Neural crest cell (in vitro differentiated cells): ENCODE data around the gene KCNJ10. TPM values are rescaled to one million over a fixed set of nuclear protein-coding genes. Genes with fewer than 3 reads are reported as not detected.

Experiments
- DNase-seq: peaks from one replicate; pipeline ENCODE4 v3.0.0; 2021; ENCODE audit warnings: low read depth, mixed read lengths, low spot score
- H3K27ac Mint-ChIP-seq: one replicate; pipeline ENCODE4 v1.8.0; 2021; ENCODE audit warnings: mild to moderate bottlenecking, mixed read lengths; ENCODE audit not compliant: unreplicated experiment
- H3K27me3 Mint-ChIP-seq: 2 replicates; pipeline ENCODE4 v1.8.0; 2021; ENCODE audit warnings: low read depth, mild to moderate bottlenecking, mixed read lengths
- H3K36me3 Mint-ChIP-seq: 2 replicates; pipeline ENCODE4 v1.8.0; 2021; ENCODE audit warnings: low read depth, mild to moderate bottlenecking, mixed read lengths
- H3K4me1 Mint-ChIP-seq: 2 replicates; pipeline ENCODE4 v1.8.0; 2021; ENCODE audit warnings: mixed read lengths
- H3K4me3 Mint-ChIP-seq: one replicate; pipeline ENCODE4 v1.8.0; 2021; ENCODE audit warnings: mild to moderate bottlenecking, mixed read lengths
- H3K9me3 Mint-ChIP-seq: 2 replicates; pipeline ENCODE4 v1.8.0; 2021; ENCODE audit warnings: mixed read lengths
- CTCF ChIP-seq: fragments of 200-600 bp; sonication (generic); conservative IDR thresholded peaks from 2 replicates; pipeline ENCODE4 v1.5.0; 2021; ENCODE audit warnings: antibody characterized with exemption, mild to moderate bottlenecking
- total RNA-seq: library from RNA; stranded (reverse); gene quantifications from 2 replicates; pipeline ENCODE4 v1.2.1, GENCODE V29; 2021

KCNJ10 gene
- total RNA-seq, 1 donor from 2014 or later, result 0.47 TPM

- no peaks in the 10 kb centered on the region for H3K9me3 Mint-ChIP-seq
- H3K27me3 Mint-ChIP-seq, result peaks cover 90% of the 10 kb centered on the region
- no peak within 1 kb of the TSS for H3K4me3 Mint-ChIP-seq
- H3K36me3 Mint-ChIP-seq, result peaks cover 3% of the 10 kb centered on the region
- TF ChIP-seq CTCF, result no peak
- H3K27ac Mint-ChIP-seq, result no peak within 1 kb of the TSS
- H3K4me1 Mint-ChIP-seq, result peaks cover 19% of the 10 kb centered on the region
- no peak for DNase-seq
Observed at GRCh38 chr1:160081261-160081936, 11.4 kb upstream of the KCNJ10 start, which contains the start of gene KCNJ9. Gene KCNJ9 (plus strand): TSS chr1:160081538. CDS start chr1:160084031, 2,493 bp downstream.

- peaks cover 92% of the 10 kb centered on the region for H3K27me3 Mint-ChIP-seq
Observed at GRCh38 chr1:160080381-160081100, 10.6 kb upstream of the KCNJ10 start.

GRCh38 chr1:160079448-160079847 lies 9.5 kb upstream of the KCNJ10 start:
- peaks cover 10% of the 10 kb centered on the region for H3K4me1 Mint-ChIP-seq
- no peaks in the 10 kb centered on the region for H3K9me3 Mint-ChIP-seq
- no peak for TF ChIP-seq CTCF
- no peak overlapping the region for H3K27ac Mint-ChIP-seq
- H3K36me3 Mint-ChIP-seq, result peaks cover 3% of the 10 kb centered on the region
- no peak overlapping the region for H3K4me3 Mint-ChIP-seq
- no peak for DNase-seq
- H3K27me3 Mint-ChIP-seq, result peaks cover 91% of the 10 kb centered on the region

More at GRCh38 chr1:160080381-160081100, 10.6 kb upstream of the KCNJ10 start:
- Mint-ChIP-seq H3K4me3 (no peak overlapping the region), H3K36me3 (peaks cover 3% of the 10 kb centered on the region), H3K27ac (no peak overlapping the region), H3K4me1 (peaks cover 13% of the 10 kb centered on the region), H3K9me3 (no peaks in the 10 kb centered on the region)
- TF ChIP-seq CTCF, result no peak
- no peak for DNase-seq

- DNase-seq, result no peak
- Mint-ChIP-seq H3K27ac (no peak overlapping the region), H3K27me3 (peaks cover 87% of the 10 kb centered on the region), H3K4me3 (no peak overlapping the region), H3K4me1 (peaks cover 6% of the 10 kb centered on the region), H3K9me3 (no peaks in the 10 kb centered on the region), H3K36me3 (no peaks in the 10 kb centered on the region)
- TF ChIP-seq CTCF, result peak; percentile 76
Observed at GRCh38 chr1:160078512-160079195, 8.7 kb upstream of the KCNJ10 start.

- Mint-ChIP-seq H3K9me3 (no peaks in the 10 kb centered on the region), H3K27me3 (peaks cover 86% of the 10 kb centered on the region), H3K4me1 (peaks cover 6% of the 10 kb centered on the region), H3K27ac (no peak overlapping the region), H3K4me3 (no peak overlapping the region), H3K36me3 (no peaks in the 10 kb centered on the region)
- TF ChIP-seq CTCF, result no peak
- DNase-seq, result no peak
Observed at GRCh38 chr1:160077486-160077885, 7.5 kb upstream of the KCNJ10 start.
